SHP77 treated with DMSO at 0.1 percent for 48 hours (cell line): ENCODE measurements around the gene IQGAP2.
"Not testable (repeated sequence)": the region's sequence is repeated elsewhere in the genome, so short reads cannot be mapped to it uniquely, and the experiment has no call there.

Experiments
- DNase-seq: peaks from one replicate; lab custom pipeline; 2025; lab: John Stamatoyannopoulos, UW

IQGAP2 gene

DNA sequence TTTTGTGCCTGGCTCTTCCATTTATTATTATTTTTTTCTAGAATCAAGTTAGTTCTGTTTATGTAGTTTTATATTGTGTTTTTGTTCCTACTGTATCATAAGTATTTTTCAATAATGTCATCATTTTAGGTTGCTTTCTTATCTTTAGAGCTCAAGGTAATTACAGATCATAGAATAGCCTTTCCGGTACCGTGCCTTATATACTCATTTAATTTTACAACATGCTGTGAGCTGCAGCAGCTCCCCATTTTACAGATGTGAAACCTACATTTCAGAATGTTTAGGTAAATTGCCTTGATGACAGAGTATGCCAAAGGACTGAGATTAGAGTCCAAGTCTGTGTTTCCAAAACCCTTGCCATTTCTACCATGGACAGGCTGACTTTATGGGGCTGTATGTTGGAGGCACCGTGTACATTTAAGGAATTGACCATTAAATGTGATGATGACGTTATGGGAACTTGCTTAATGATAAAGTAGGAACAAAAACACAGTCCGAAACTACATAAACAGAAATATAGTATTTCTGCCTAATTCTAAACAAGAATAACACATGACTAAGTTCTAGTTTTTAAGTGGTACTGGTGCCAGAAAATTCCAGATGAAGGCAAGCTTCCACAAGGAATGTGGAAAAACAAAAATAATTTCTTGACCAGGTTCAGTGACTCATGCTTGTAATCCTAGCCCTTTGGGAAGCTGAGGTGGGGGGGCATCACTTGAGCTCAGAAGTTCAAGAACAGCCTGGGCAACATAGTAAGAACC lies 97.7 kb downstream of the IQGAP2 start:
- DNase-seq: no peak

- no peak for DNase-seq
Measured at GRCh38 chr5:76503929-76504328, 100.8 kb downstream of the IQGAP2 start.

DNA sequence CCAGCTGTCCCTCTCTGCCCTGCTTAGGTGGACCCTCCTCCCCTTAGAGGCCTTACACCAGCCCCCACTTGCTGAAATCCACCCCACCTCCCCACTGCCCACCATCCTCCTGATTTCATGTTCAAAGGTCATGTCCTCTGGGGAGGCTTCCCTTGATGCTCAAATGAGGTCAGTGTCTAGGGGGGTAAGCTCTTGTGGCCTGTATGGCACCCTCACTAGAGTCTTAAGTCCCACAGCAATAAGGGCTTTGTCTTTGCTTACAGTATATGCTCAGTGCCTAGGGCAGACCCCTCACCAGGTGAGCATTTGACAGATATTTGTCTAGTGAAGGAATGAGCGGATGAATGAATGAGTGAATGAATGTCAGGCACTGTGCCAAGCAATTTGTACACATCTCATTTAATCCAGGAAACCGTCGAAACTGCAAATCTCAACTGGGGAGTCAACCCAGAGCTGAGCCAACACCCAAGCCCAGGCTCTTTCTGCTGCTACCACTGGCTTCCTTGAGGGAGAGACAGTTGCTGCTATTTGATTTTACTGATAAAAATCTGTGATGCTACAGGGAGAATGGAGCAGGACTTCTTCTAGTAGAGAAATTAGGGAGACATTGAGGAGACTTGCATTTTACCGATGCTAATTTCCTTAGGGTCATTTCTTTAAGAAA lies 101.9 kb downstream of the IQGAP2 start:
- DNase-seq: no peak

DNA sequence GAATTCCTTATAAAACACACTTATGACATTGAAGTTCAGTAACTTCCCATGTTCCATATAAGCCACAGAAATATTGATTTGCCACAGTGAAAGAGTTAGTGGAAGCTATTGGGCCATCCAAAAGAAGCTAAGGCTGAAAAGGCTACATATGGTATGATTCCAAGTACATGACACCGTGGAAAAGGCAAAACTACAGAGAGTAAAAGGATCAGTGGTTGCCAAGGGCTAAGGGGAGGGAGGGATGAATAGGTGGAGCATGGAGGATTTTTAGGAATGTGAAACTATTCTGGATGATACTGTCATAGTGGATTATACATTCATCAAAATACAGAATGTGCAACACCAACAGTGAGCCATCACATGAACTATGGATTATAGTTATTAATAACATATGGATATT lies 110.4 kb downstream of the IQGAP2 start:
- DNase-seq: no peak

DNA sequence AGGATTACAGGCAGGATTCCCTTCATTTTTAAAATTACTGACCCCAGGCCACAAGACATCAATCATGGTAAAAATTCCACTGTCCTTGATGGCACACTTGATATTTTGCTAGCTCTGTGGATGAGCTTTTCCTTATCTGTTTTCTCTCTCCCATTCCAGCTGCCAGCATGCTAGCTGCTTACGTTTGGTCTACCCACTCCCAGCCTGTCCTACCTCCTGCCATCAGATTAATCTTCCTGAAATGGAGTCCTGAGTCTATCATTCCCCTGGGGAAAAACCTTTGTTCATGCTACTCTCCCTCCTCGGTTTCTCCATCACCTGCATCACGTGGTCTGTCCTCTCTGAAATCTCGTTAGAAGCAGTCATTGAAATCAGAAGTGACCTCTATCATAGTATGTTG lies 111.2 kb downstream of the IQGAP2 start:
- DNase-seq: no peak

DNA sequence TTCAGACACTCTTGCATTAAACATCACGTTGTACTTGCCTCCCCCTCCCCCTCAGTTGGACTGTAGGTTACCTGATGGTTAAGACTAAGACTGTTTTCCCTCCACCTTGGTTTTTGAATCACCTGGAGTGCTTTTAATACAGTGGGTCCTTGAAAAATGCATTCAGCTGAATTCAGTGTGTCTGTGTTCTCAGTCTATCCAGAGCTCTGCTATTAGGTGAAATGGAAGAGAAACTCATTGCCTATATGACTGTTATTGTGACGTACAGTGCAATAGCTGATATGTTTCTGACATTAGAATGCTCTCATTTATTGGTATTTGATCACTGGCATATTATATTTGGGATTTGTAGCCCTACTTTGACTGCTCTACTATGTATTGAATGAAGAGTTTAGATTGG lies 111.6 kb downstream of the IQGAP2 start:
- DNase-seq: no peak

DNA sequence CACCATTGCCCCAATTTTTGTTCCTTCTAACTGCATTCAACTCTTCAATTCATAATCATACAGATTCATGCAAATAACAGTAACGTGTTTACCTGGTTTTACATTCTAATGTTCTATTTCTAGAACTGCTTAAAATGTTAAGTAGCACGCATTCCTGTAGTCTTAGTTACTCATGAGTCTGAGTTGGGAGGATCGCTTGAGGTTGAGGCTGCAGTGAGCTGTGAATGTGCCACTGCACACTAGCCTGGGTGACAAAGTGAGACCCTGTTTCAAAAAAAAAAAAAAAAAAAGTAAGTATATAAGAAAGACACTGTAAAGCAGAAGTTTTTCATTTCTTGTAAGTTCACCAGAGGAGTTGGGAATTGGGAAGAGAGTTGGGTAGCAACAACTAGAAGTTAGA lies 114.2 kb downstream of the IQGAP2 start:
- DNase-seq: no peak

GRCh38 chr5:76518246-76518645 lies 115.2 kb downstream of the IQGAP2 start:
- not testable (repeated sequence) for DNase-seq

DNA sequence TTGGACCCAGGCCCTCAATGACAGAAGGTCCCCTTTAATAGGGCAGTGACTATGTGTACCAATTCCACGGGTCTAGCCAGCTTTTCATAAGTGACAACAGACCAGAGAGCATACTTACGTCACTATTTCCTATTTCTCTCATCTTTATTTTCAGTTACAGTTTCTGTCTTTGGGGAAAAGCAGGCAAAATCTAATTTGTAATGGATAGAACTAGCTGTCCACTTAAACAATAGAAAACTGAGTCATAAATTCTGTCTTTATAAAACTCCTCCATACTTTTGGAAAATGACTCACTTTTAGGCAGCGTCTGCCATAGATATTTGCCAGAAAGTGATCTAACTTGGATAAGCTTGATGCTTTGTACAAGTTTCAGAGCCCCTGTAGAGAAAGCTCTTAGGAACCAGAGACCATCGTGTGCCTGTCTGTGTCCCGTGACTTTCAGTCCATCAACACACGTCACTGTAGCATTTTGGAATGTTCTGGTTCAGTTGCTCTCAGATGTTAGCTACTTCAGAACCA lies 118.2 kb downstream of the IQGAP2 start:
- DNase-seq: no peak

DNA sequence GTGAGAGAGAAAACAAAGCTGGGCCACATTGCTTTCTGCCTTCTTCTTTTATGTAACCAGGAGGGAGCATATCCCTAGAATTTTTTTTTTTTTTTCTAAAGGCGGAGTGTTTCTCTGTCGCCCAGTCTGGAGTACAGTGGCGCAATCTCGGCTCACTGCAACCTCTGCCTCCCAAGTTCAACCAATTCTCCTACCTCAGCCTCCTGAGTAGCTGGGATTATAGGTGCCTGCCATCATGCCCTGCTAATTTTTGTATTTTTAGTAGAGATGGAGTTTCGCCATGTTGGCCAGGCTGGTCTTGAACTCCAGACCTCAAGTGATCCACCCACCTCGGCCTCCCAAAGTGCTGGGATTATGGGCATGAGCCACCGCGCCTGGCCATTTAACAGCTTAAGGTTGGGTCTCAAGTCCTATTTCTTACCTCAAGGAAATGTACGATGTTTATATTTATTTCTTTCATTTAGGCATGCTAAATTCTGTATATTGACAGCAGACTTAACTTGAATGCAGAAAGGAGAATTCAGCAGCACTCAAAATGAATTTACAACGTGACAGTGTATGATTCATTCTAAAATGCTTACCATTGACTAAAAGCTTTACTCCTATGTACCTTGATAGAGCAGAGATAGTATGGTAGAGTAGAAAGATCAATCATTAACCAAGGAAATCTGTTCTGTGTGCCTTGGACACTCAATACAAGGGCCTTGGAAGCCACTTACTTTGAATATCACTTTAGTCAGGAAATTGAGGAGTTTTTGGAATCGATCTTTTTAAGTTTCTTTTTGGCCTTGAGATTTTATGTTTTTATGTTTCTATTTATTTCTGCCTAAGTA lies 119.2 kb downstream of the IQGAP2 start:
- no peak for DNase-seq

DNA sequence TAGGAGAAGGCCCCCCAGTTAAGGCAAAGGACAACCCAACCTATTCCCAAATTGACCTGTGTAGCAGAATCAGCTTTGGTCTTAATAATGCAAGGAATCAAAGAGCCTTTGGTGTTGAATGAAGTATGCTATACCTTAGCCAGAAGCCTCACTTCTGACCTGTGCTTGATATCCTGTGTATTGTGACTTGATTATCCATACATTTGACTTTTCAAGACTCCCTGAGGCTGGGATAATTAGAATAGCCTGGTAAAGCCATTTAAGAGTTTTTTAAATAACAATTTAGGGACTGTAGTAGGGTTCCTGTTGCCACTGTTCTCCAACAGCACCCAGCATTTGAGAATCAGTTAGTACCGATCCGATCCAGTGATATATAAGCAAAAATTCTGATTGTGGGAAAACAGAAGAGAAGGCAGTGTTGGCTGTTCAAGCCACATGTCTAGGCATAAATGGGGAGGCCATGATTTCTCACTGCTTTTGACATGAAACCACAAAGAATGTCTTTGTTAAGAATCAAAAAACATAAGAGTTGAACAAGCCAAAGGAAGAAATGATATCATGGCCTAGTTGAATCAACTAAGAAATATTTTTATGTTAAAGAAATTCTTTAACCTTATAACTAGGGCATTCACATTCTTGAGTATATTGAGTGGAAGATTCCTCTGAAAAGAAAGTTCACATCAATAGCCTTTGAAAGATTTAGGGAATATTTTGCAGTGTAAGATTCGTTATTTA lies 121.2 kb downstream of the IQGAP2 start:
- no peak for DNase-seq

DNA sequence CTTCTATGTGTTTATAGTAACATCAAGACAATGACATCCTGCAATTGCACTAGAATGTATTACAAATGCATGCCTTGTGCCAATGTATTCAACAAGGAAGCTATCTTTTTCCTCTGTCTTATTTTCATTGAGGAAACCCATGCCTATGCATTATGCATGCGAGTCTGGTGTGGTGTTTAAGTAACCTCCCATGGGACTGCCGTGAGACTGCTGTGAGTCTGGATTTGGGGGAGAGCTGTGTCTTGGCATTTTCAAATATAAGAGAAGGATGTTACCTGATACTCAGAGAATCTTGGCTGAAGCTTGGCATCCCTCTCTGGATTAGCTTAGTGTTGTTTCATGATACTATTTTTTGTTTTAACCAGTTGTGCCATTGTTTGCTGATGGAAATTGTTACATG lies 121.8 kb downstream of the IQGAP2 start:
- no peak for DNase-seq

GRCh38 chr5:76525956-76526355 lies 122.9 kb downstream of the IQGAP2 start:
- no peak for DNase-seq

GRCh38 chr5:76526950-76527583 lies 124.0 kb downstream of the IQGAP2 start:
- no peak for DNase-seq

DNA sequence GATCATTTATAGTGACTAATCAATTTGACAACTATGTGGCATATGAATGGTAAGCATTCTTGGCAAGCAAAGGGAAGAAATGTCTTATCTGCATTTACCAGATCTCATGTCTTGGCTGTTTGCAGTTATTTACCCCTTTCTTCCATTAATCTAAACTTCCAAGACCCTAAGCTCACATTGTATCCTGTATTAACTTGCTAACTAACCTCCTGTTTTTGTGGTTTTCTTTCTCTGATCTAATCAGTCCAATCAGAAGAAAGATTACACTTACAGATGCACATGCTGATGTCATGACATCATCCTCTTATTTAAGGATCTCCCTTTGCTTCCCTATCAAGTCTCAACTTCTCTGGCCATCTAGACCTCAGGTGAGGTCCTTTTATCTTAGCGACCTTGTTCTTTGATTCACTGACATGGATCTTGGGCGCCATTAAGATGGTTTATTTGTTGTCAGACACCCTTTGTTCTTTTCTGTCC lies 124.6 kb downstream of the IQGAP2 start:
- DNase-seq: no peak

GRCh38 chr5:76528547-76529331 lies 125.7 kb downstream of the IQGAP2 start:
- DNase-seq: no peak

DNA sequence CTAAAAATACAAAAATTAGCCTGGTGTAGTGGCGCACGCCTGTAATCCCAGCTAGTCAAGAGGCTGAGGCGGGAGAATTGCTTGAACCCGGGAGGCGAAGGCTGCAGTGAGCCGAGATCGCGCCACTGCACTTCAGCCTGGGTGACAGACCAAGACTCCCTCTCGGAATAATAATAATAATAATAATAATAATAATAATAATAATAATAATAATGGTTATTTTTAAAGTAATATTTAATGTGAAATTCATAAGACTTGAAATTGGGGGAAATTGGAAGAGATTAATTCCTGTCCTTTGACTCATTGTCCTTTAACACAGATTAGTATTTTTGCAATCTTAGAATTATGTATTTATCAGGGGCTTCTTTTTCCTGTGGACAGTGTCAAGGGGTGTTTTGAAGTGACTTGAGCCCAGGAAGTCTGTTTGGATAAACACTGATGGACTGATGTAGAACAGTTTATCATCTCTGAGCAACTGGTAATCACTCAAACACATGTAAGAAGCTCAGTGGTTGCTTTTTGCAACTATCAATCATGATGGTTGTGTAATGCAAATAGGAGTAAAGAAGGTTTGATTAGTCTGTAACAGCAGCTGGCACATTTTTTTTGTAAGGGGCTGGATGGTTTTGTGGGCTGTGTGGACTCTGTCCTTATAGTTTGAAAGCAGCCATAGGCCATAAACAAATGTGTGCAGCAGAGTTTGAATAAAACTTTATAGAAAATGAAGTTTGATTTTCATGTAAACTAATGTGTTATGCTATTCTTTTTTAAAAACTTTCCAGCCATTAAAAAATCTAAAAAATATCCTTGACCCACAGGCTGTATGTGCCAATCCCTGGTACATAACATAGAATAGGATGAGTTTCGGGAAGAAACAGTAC lies 126.6 kb downstream of the IQGAP2 start:
- no peak for DNase-seq

DNA sequence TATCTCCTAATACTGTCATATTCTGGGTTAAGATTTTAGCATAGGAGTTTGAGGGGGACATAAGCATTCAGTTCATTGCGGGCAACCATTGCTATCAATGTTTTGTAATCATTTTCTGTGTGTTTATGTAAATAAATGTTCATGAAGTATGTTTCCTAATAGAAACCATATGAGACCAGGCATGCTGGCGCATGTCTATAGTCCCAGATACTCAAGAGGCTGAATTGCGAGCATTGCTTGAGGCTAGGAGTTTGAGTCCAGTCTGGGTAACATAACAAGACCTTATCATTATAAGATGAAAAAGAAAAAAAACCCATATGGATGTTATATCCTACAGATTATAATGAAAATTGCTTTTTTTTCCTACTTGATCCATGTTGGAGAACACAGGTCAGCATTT lies 129.0 kb downstream of the IQGAP2 start:
- DNase-seq: no peak

DNA sequence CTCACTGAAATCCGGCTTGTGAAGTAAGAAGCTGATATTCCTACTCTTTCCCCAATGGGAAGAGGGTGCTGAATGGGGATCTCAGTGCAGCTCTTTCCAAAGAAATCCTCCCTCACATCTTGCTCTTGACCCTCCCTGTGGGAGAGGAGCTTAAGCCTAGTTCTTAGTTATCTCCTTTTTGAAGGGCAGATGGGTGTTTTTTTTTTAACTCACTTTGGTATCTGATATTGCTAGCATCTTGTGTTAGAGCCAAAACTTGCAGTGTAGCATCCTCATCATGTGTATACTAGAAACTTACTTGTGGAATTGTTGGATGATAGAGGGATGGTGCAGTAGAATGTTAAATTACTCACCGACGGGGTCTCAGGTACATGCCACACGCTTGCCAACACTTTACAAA lies 129.9 kb downstream of the IQGAP2 start:
- DNase-seq: no peak

GRCh38 chr5:76535577-76535976 lies 132.5 kb downstream of the IQGAP2 start:
- no peak for DNase-seq
